Spleen (tissue), 7 donors: ENCODE results near the gene THAP12.
"Not testable (repeated sequence)": the region's sequence is repeated elsewhere in the genome, so short reads cannot be mapped to it uniquely, and the experiment has no call there.

Experiments used
- POLR2A ChIP-seq, 3 donors: fragments of 450-650 bp; IDR thresholded peaks; one replicate each; pipeline ENCODE4 v1.5.1; 2017; ENCODE audit warnings: antibody characterized with exemption in 3 of 3, mild to moderate bottlenecking in 1 of 3
- TF ChIP-seq, protein P1 (sequence below), 11 experiments: fragments of 200-600 bp in 7 of 11; fragments of 450-650 bp in 4 of 11; sonication (generic) in 4 of 11; IDR thresholded peaks in 8 of 11; conservative IDR thresholded peaks in 3 of 11; 1 replicate in 7 of 11; 2 replicates in 4 of 11; pipeline versions ENCODE4 v1.4.0 to v1.8.0; 2016 to 2021; ENCODE audit warnings: antibody characterized with exemption in 11 of 11, inconsistent platforms in 4 of 11, mild to moderate bottlenecking in 1 of 11
- donor health status: DM: no; HTN: no; CAD: no; lungs with moderate emphysema.
- donor health status: DM: no; HTN: no; CAD: no.
- donor health status: DM: no; HTN: no; CAD: no.

DNA sequence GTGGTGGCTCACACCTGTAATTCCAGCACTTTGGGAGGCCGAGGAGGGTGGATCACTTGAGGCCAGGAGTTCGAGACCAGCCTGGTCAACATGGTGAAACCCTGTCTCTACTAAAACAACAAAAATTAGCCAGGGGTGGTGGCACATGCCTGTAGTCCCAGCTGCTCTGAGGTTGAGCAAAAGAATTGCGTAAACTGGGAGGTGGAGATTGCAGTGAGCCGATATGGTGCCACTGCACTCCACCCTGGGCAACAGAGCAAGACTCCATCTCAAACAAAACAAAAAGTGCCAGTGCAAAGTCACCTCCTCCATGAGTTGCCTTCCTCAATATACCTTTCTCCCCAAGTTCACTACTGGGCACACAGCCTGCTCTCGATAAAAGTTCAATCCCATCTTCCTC, 61.1 kb downstream of the THAP12 start:
- TF ChIP-seq, protein P1, sequence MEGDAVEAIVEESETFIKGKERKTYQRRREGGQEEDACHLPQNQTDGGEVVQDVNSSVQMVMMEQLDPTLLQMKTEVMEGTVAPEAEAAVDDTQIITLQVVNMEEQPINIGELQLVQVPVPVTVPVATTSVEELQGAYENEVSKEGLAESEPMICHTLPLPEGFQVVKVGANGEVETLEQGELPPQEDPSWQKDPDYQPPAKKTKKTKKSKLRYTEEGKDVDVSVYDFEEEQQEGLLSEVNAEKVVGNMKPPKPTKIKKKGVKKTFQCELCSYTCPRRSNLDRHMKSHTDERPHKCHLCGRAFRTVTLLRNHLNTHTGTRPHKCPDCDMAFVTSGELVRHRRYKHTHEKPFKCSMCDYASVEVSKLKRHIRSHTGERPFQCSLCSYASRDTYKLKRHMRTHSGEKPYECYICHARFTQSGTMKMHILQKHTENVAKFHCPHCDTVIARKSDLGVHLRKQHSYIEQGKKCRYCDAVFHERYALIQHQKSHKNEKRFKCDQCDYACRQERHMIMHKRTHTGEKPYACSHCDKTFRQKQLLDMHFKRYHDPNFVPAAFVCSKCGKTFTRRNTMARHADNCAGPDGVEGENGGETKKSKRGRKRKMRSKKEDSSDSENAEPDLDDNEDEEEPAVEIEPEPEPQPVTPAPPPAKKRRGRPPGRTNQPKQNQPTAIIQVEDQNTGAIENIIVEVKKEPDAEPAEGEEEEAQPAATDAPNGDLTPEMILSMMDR (IDR thresholded peaks at IDR 0.05 in 8 of 11, conservative IDR thresholded peaks at IDR 0.05 in 3 of 11): not testable (repeated sequence)
- TF ChIP-seq POLR2A (IDR thresholded peaks at IDR 0.05): not testable (repeated sequence)
